Neural crest cell (in vitro differentiated cells): ENCODE data around the gene VMO1. TPM values are rescaled to one million over a fixed set of nuclear protein-coding genes. Genes with fewer than 3 reads are reported as not detected.
"Not testable (repeated sequence)": the region's sequence is repeated elsewhere in the genome, so short reads cannot be mapped to it uniquely, and the experiment has no call there.

Experiments
- DNase-seq: peaks from one replicate; pipeline ENCODE4 v3.0.0; 2021; ENCODE audit warnings: low read depth, mixed read lengths, low spot score
- H3K27ac Mint-ChIP-seq: one replicate; pipeline ENCODE4 v1.8.0; 2021; ENCODE audit warnings: mild to moderate bottlenecking, mixed read lengths; ENCODE audit not compliant: unreplicated experiment
- H3K27me3 Mint-ChIP-seq: 2 replicates; pipeline ENCODE4 v1.8.0; 2021; ENCODE audit warnings: low read depth, mild to moderate bottlenecking, mixed read lengths
- H3K36me3 Mint-ChIP-seq: 2 replicates; pipeline ENCODE4 v1.8.0; 2021; ENCODE audit warnings: low read depth, mild to moderate bottlenecking, mixed read lengths
- H3K4me1 Mint-ChIP-seq: 2 replicates; pipeline ENCODE4 v1.8.0; 2021; ENCODE audit warnings: mixed read lengths
- H3K4me3 Mint-ChIP-seq: one replicate; pipeline ENCODE4 v1.8.0; 2021; ENCODE audit warnings: mild to moderate bottlenecking, mixed read lengths
- H3K9me3 Mint-ChIP-seq: 2 replicates; pipeline ENCODE4 v1.8.0; 2021; ENCODE audit warnings: mixed read lengths
- long read RNA-seq: library from polyadenylated mRNA; unstranded; transcript quantifications from one replicate; pipeline ENCODE4 v2.0.0, GENCODE V29; 2020
- total RNA-seq: library from RNA; stranded (reverse); gene quantifications from 2 replicates; pipeline ENCODE4 v1.2.1, GENCODE V29; 2021
- TF ChIP-seq, protein P1 (sequence below): fragments of 200-600 bp; sonication (generic); conservative IDR thresholded peaks from 2 replicates; pipeline ENCODE4 v1.5.0; 2021; ENCODE audit warnings: antibody characterized with exemption, mild to moderate bottlenecking

The VMO1 gene, protein sequence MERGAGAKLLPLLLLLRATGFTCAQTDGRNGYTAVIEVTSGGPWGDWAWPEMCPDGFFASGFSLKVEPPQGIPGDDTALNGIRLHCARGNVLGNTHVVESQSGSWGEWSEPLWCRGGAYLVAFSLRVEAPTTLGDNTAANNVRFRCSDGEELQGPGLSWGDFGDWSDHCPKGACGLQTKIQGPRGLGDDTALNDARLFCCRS
- total RNA-seq, result 1.0 and 1.6 TPM in 2 replicates
- long read RNA-seq, result 0 reads

DNA sequence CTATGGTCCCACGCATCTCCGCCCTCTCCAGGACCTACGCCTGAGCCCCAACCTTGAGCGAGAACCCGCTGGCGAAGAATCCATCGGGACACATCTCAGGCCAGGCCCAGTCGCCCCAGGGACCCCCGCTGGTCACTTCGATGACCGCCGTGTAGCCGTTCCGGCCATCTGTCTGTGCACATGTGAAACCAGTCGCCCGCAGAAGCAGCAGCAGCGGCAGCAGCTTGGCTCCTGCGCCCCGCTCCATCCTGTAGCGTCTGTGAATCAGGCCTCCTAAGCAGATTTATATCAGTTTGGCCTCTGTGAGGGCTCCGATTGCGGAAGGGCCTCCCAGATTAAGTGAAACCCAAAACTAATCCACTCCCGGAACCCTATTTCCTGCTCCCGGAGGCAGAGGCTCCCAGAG, at the start of gene VMO1:
Gene VMO1 (minus strand): TSS at position 259 of the 406 bp plus-strand sequence. CDS start 12 bp downstream, at position 247.
- H3K4me3 Mint-ChIP-seq, result peak within 1 kb of the TSS; percentile 85
- H3K9me3 Mint-ChIP-seq, result no peaks in the 10 kb centered on the region
- H3K27ac Mint-ChIP-seq, result no peak within 1 kb of the TSS
- peaks cover 17% of the 10 kb centered on the region for H3K4me1 Mint-ChIP-seq
- DNase-seq, result no peak
- peaks cover 38% of the 10 kb centered on the region for H3K27me3 Mint-ChIP-seq
- TF ChIP-seq, protein P1, sequence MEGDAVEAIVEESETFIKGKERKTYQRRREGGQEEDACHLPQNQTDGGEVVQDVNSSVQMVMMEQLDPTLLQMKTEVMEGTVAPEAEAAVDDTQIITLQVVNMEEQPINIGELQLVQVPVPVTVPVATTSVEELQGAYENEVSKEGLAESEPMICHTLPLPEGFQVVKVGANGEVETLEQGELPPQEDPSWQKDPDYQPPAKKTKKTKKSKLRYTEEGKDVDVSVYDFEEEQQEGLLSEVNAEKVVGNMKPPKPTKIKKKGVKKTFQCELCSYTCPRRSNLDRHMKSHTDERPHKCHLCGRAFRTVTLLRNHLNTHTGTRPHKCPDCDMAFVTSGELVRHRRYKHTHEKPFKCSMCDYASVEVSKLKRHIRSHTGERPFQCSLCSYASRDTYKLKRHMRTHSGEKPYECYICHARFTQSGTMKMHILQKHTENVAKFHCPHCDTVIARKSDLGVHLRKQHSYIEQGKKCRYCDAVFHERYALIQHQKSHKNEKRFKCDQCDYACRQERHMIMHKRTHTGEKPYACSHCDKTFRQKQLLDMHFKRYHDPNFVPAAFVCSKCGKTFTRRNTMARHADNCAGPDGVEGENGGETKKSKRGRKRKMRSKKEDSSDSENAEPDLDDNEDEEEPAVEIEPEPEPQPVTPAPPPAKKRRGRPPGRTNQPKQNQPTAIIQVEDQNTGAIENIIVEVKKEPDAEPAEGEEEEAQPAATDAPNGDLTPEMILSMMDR, result no peak
- H3K36me3 Mint-ChIP-seq, result no peaks in the 10 kb centered on the region

- DNase-seq, result no peak
- H3K9me3 Mint-ChIP-seq, result no peaks in the 10 kb centered on the region
- H3K36me3 Mint-ChIP-seq, result no peaks in the 10 kb centered on the region
- peaks cover 31% of the 10 kb centered on the region for H3K4me1 Mint-ChIP-seq
- TF ChIP-seq, protein P1, result no peak
- peak overlapping the region; percentile 93 for H3K4me3 Mint-ChIP-seq
- no peak overlapping the region for H3K27ac Mint-ChIP-seq
- H3K27me3 Mint-ChIP-seq, result no peaks in the 10 kb centered on the region
Observed at GRCh38 chr17:4834681-4835020, 48.5 kb upstream of the VMO1 start.

DNA sequence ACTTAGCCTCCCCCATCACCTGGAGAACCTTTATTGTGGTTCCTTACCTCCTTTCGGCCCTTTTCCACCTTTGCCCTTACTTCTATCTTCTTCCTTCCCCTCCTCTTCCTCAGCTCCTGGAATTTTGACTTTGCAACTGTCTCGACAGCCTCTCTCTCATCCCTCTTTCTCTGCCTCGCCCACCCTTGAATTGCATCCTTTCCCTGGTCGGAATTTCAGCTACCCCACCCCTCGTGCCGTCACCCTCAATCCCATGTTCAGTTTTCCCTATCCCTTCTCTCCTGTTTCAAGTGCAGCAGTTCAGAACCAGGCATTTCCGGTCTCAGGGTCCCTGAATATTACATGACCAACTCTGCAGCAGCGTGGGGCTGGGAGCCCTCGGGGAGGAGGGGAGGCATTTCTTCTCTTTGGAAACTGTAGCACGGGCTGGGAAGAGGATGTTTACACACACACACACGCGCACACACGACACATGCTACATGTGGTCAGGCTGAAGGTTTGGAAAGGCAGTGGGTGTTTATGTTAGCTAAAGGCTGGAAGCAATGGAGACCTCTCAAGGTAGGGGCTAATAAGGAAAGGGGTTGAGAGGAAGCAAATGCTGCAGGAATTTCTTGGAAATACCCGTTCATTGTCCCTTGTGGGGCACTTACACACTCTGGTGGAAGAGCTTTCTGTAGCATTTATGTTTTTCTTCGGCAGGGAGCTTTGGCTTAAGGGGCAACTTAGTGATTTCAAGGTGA, 47.9 kb upstream of the VMO1 start:
- DNase-seq, result no peak
- peak overlapping the region; percentile 93 for H3K4me3 Mint-ChIP-seq
- peak overlapping the region; percentile 36 for H3K27ac Mint-ChIP-seq
- H3K4me1 Mint-ChIP-seq, result peaks cover 31% of the 10 kb centered on the region
- H3K9me3 Mint-ChIP-seq, result no peaks in the 10 kb centered on the region
- TF ChIP-seq, protein P1, result no peak
- H3K36me3 Mint-ChIP-seq, result no peaks in the 10 kb centered on the region
- H3K27me3 Mint-ChIP-seq, result no peaks in the 10 kb centered on the region

DNA sequence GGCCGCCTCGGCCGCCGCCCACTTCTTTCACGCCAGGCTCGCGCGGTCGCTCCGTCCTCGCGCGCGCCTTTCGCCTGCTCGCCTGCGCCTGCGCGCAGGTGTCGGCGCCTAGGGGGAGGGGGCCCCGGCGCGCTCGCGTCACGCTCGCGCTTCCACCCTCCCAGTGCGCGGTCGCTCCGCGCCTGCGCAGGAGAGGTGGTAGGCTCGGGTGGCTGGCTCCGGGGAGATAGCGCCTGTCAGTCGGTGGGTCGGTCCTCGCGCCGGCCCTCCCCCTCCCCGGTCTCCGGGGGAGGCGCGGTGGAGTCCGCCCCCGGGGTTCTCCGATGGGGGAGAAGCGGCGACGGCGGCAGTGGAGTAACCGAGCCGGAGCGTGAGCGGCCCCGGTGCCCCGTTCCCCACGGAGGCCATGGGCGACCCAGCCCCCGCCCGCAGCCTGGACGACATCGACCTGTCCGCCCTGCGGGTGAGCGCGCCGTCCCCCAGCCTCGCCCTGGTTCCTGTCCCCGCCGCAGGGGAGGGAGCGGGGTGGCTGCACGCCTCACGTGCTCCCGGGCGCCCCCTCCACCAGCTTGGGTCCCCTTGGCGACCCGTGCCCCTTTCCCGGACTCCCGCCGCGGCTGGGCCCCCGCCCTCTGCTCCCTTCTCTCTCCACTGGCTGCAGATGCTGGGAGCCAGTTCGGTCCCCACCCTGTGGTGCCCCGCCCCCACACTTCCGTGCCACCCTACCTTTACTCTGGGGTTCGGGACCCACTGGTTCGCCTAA, 47.2 kb upstream of the VMO1 start, which contains the start of gene MINK1:
Gene MINK1 (plus strand): TSS at position 163 of the 763 bp plus-strand sequence. CDS start 244 bp downstream, at position 407.
- H3K4me3 Mint-ChIP-seq, result peak within 1 kb of the TSS; percentile 93
- DNase-seq, result peak; percentile 75
- no peaks in the 10 kb centered on the region for H3K9me3 Mint-ChIP-seq
- H3K27me3 Mint-ChIP-seq, result no peaks in the 10 kb centered on the region
- H3K4me1 Mint-ChIP-seq, result peaks cover 31% of the 10 kb centered on the region
- H3K36me3 Mint-ChIP-seq, result no peaks in the 10 kb centered on the region
- TF ChIP-seq, protein P1, result no peak
- peak within 1 kb of the TSS; percentile 99 for H3K27ac Mint-ChIP-seq

- not testable (repeated sequence) for H3K36me3 Mint-ChIP-seq, H3K27me3 Mint-ChIP-seq, H3K9me3 Mint-ChIP-seq, DNase-seq
- peak overlapping the region; percentile 93 for H3K4me3 Mint-ChIP-seq
- peak overlapping the region; percentile 99 for H3K27ac Mint-ChIP-seq
- peaks cover 29% of the 10 kb centered on the region for H3K4me1 Mint-ChIP-seq
Observed at GRCh38 chr17:4832829-4833177, 46.6 kb upstream of the VMO1 start.
